Mesothelial cell of epicardium (in vitro differentiated cells): ENCODE data around the gene MTOR. TPM values are rescaled to one million over a fixed set of nuclear protein-coding genes. Genes with fewer than 3 reads are reported as not detected.

Source experiments
- DNase-seq, 2 experiments: peaks; one replicate each; pipeline ENCODE4 v3.0.0; 2021; ENCODE audit warnings: low spot score in 2 of 2; ENCODE audit not compliant: unreplicated experiment in 2 of 2
- H3K27ac Mint-ChIP-seq: 2 replicates; pipeline ENCODE4 v1.8.0; 2021; ENCODE audit warnings: mixed read lengths
- H3K27me3 Mint-ChIP-seq: 2 replicates; pipeline ENCODE4 v1.8.0; 2021; ENCODE audit warnings: low read depth, mixed read lengths
- H3K36me3 Mint-ChIP-seq: 2 replicates; pipeline ENCODE4 v1.8.0; 2021; ENCODE audit warnings: mixed read lengths
- H3K4me1 Mint-ChIP-seq: 2 replicates; pipeline ENCODE4 v1.8.0; 2021; ENCODE audit warnings: mixed read lengths
- H3K4me3 Mint-ChIP-seq: 2 replicates; pipeline ENCODE4 v1.8.0; 2021; ENCODE audit warnings: mild to moderate bottlenecking, moderate library complexity, mixed read lengths
- H3K9me3 Mint-ChIP-seq: 2 replicates; pipeline ENCODE4 v1.8.0; 2021; ENCODE audit warnings: mixed read lengths
- CTCF ChIP-seq: fragments of 200-600 bp; sonication (generic); IDR thresholded peaks from one replicate; pipeline ENCODE4 v1.5.0; 2021; ENCODE audit warnings: antibody characterized with exemption; ENCODE audit not compliant: unreplicated experiment
- total RNA-seq: library from RNA; stranded (reverse); gene quantifications from 3 replicates; pipeline ENCODE4 v1.2.1, GENCODE V29; 2021

Gene MTOR
- total RNA-seq, 1 donor from 2014 or later, result 49.3 TPM

- Mint-ChIP-seq H3K4me3 (no peak overlapping the region), H3K36me3 (peaks cover 30% of the 10 kb centered on the region), H3K27me3 (no peaks in the 10 kb centered on the region), H3K27ac (no peak overlapping the region), H3K4me1 (no peaks in the 10 kb centered on the region), H3K9me3 (no peaks in the 10 kb centered on the region)
- DNase-seq, result no peak
- TF ChIP-seq CTCF, result no peak
Measured at GRCh38 chr1:11198257-11198656, 64.1 kb downstream of the MTOR start.

GRCh38 chr1:11197359-11197758 is 65.0 kb downstream of the MTOR start:
- no peaks in the 10 kb centered on the region for H3K4me1 Mint-ChIP-seq
- no peak overlapping the region for H3K4me3 Mint-ChIP-seq
- TF ChIP-seq CTCF, result no peak
- no peaks in the 10 kb centered on the region for H3K27me3 Mint-ChIP-seq
- H3K27ac Mint-ChIP-seq, result no peak overlapping the region
- no peak for DNase-seq
- peaks cover 33% of the 10 kb centered on the region for H3K36me3 Mint-ChIP-seq
- no peaks in the 10 kb centered on the region for H3K9me3 Mint-ChIP-seq

GRCh38 chr1:11196945-11197344 is 65.4 kb downstream of the MTOR start:
- Mint-ChIP-seq H3K4me1 (no peaks in the 10 kb centered on the region), H3K27ac (no peak overlapping the region), H3K36me3 (peaks cover 33% of the 10 kb centered on the region), H3K9me3 (no peaks in the 10 kb centered on the region), H3K4me3 (no peak overlapping the region), H3K27me3 (no peaks in the 10 kb centered on the region)
- no peak for TF ChIP-seq CTCF
- DNase-seq, result no peak

- Mint-ChIP-seq H3K36me3 (peaks cover 34% of the 10 kb centered on the region), H3K4me3 (no peak overlapping the region), H3K27ac (no peak overlapping the region), H3K9me3 (no peaks in the 10 kb centered on the region), H3K4me1 (no peaks in the 10 kb centered on the region), H3K27me3 (no peaks in the 10 kb centered on the region)
- DNase-seq, result no peak
- TF ChIP-seq CTCF, result no peak
Measured at GRCh38 chr1:11194407-11195176, 67.8 kb downstream of the MTOR start.

- no peak for DNase-seq
- Mint-ChIP-seq H3K27me3 (no peaks in the 10 kb centered on the region), H3K9me3 (no peaks in the 10 kb centered on the region), H3K4me1 (no peaks in the 10 kb centered on the region), H3K4me3 (no peak overlapping the region), H3K27ac (no peak overlapping the region), H3K36me3 (peaks cover 28% of the 10 kb centered on the region)
- TF ChIP-seq CTCF, result no peak
Measured at GRCh38 chr1:11193376-11193775, 69.0 kb downstream of the MTOR start.
